IMR-90 (cell line): Measurements from ENCODE around the gene PKN3. TPM values are rescaled to one million over a fixed set of nuclear protein-coding genes. Genes with fewer than 3 reads are reported as not detected.

Experiments
- ATAC-seq: fragments of 200-7000 bp; cut with Tn5 transposase; 2 replicates; pipeline ENCODE4 v1.9.1; 2020; ENCODE audit warnings: low read depth, mild to moderate bottlenecking, moderate library complexity
- BruUV-seq: library from RNA; stranded (reverse); fragments of 400-500 nt; replicated peaks from 2 replicates; lab custom pipeline; 2021; lab: Mats Ljungman, UMichigan
- CTCF ChIA-PET: fragments of 300-600 bp; formaldehyde crosslinking; extraction: SDS; loops from one replicate; lab custom pipeline; 2021; ENCODE audit warnings: antibody characterized with exemption; lab: Yijun Ruan, JAX
- POLR2A ChIA-PET: fragments of 300-600 bp; sonication (Branson Sonifier 250); formaldehyde crosslinking; loops from one replicate; lab custom pipeline; 2022; ENCODE audit warnings: antibody characterized with exemption; ENCODE audit not compliant: unreplicated experiment; lab: Charles Lee
- DNase-seq: peaks from one replicate; pipeline ENCODE4 v3.0.0; 2013
- H2AFZ ChIP-seq: replicated peaks from 2 replicates; pipeline ENCODE3; 2013; ENCODE audit warnings: low read length, mild to moderate bottlenecking; ENCODE audit not compliant: poor library complexity
- H2AK5ac ChIP-seq: 2 replicates; pipeline ENCODE4 v1.6.1; 2013; ENCODE audit warnings: low read depth, low read length, inconsistent platforms
- H2AK9ac ChIP-seq: replicated peaks from 2 replicates; pipeline ENCODE3; 2013; ENCODE audit warnings: mild to moderate bottlenecking, low read depth, low read length, moderate library complexity; ENCODE audit not compliant: poor library complexity
- H2BK120ac ChIP-seq: 2 replicates; pipeline ENCODE4 v1.6.1; 2013; ENCODE audit warnings: low read depth, low read length, inconsistent platforms
- H2BK15ac ChIP-seq: 3 replicates; pipeline ENCODE4 v1.6.1; 2013; ENCODE audit warnings: low read depth, low read length, inconsistent platforms
- H2BK20ac ChIP-seq: 2 replicates; pipeline ENCODE4 v1.6.1; 2013; ENCODE audit warnings: low read depth, mild to moderate bottlenecking, inconsistent platforms, low read length, moderate library complexity
- H2BK5ac ChIP-seq: 2 replicates; pipeline ENCODE4 v1.6.1; 2013; ENCODE audit warnings: mild to moderate bottlenecking, low read depth, low read length, inconsistent platforms; ENCODE audit not compliant: poor library complexity, severe bottlenecking
- H3K14ac ChIP-seq: replicated peaks from 2 replicates; pipeline ENCODE4 v1.6.1; 2013; ENCODE audit warnings: low read depth, low read length, inconsistent platforms
- H3K18ac ChIP-seq: 2 replicates; pipeline ENCODE4 v1.6.1; 2013; ENCODE audit warnings: low read depth, low read length, control low read depth
- H3K23ac ChIP-seq: 2 replicates; pipeline ENCODE4 v1.6.1; 2013; ENCODE audit warnings: low read depth, low read length, inconsistent platforms
- H3K27ac ChIP-seq: 2 replicates; pipeline ENCODE4 v1.5.1; 2013; ENCODE audit warnings: mild to moderate bottlenecking, control low read depth, low read length; ENCODE audit not compliant: insufficient read depth
- H3K27me3 ChIP-seq: 2 replicates; pipeline ENCODE4 v1.6.1; 2013; ENCODE audit warnings: low read length; ENCODE audit not compliant: control insufficient read depth, insufficient read depth
- H3K36me3 ChIP-seq: 2 replicates; pipeline ENCODE4 v1.6.1; 2013; ENCODE audit warnings: low read length, mixed read lengths; ENCODE audit not compliant: control insufficient read depth, insufficient read depth
- H3K4ac ChIP-seq: 2 replicates; pipeline ENCODE4 v1.6.1; 2013; ENCODE audit warnings: low read depth, low read length, inconsistent platforms
- H3K4me1 ChIP-seq: 2 replicates; pipeline ENCODE4 v1.6.1; 2013; ENCODE audit warnings: low read length, mixed read lengths; ENCODE audit not compliant: control insufficient read depth, insufficient read depth
- H3K4me2 ChIP-seq: 2 replicates; pipeline ENCODE4 v1.6.1; 2013; ENCODE audit warnings: low read depth, mild to moderate bottlenecking, control low read depth, low read length, moderate library complexity
- H3K4me3 ChIP-seq: 2 replicates; pipeline ENCODE4 v1.5.1; 2013; ENCODE audit warnings: low read depth, mild to moderate bottlenecking, control low read depth, low read length, moderate library complexity; ENCODE audit not compliant: insufficient read depth
- H3K56ac ChIP-seq: 2 replicates; pipeline ENCODE4 v1.6.1; 2013; ENCODE audit warnings: low read length, inconsistent platforms; ENCODE audit not compliant: insufficient read depth; ENCODE audit errors: extremely low read depth
- H3K79me1 ChIP-seq, 2 experiments: 2 replicates each; pipeline ENCODE4 v1.6.1; 2013; ENCODE audit warnings: low read length in 2 of 2, inconsistent platforms in 1 of 2, low read depth in 1 of 2
- H3K9ac ChIP-seq: 2 replicates; pipeline ENCODE4 v1.6.1; 2013; ENCODE audit warnings: low read depth, low read length, control low read depth
- H3K9me1 ChIP-seq: 2 replicates; pipeline ENCODE4 v1.6.1; 2013; ENCODE audit warnings: low read length, inconsistent platforms; ENCODE audit not compliant: insufficient read depth
- H3K9me3 ChIP-seq: 2 replicates; pipeline ENCODE4 v1.6.1; 2013; ENCODE audit warnings: low read length; ENCODE audit not compliant: control insufficient read depth, insufficient read depth
- H4K20me1 ChIP-seq: 2 replicates; pipeline ENCODE4 v1.6.1; 2013; ENCODE audit warnings: low read length, inconsistent platforms; ENCODE audit not compliant: insufficient read depth
- H4K5ac ChIP-seq: 2 replicates; pipeline ENCODE4 v1.6.1; 2013; ENCODE audit warnings: mild to moderate bottlenecking, low read depth, low read length, control low read depth
- H4K8ac ChIP-seq, 2 experiments: 2 replicates each; pipeline ENCODE4 v1.6.1; 2013; ENCODE audit warnings: low read depth in 2 of 2, low read length in 2 of 2, control low read depth in 1 of 2, inconsistent platforms in 1 of 2
- H4K91ac ChIP-seq: 2 replicates; pipeline ENCODE4 v1.6.1; 2013; ENCODE audit warnings: low read depth, low read length, inconsistent platforms; ENCODE audit not compliant: insufficient read depth
- BHLHE40 ChIP-seq: fragments of 150-350 bp; IDR thresholded peaks from 2 replicates; pipeline ENCODE4 v1.6.1; 2016; ENCODE audit warnings: mild to moderate bottlenecking, low read depth, low read length
- FOS ChIP-seq: fragments of 150-350 bp; IDR thresholded peaks from 2 replicates; pipeline ENCODE4 v1.6.1; 2016; ENCODE audit warnings: low read depth, low read length
- MAFK ChIP-seq: IDR thresholded peaks from 2 replicates; pipeline ENCODE4 v1.6.1; 2012; ENCODE audit warnings: low read depth, low read length, improper control_type of control experiment
- MAZ ChIP-seq: IDR thresholded peaks from 2 replicates; pipeline ENCODE4 v1.6.1; 2012; ENCODE audit warnings: low read depth, mild to moderate bottlenecking, low read length, improper control_type of control experiment, moderate library complexity, borderline replicate concordance
- MXI1 ChIP-seq: IDR thresholded peaks from 2 replicates; pipeline ENCODE4 v1.6.1; 2012; ENCODE audit warnings: low read depth, mild to moderate bottlenecking, low read length, moderate library complexity, borderline replicate concordance
- NFE2L2 ChIP-seq: fragments of 150-350 bp; IDR thresholded peaks from 2 replicates; pipeline ENCODE4 v1.6.1; 2016; ENCODE audit warnings: low read depth, mild to moderate bottlenecking, low read length
- POLR2A ChIP-seq: IDR thresholded peaks from 2 replicates; pipeline ENCODE4 v1.6.1; 2012; ENCODE audit warnings: mild to moderate bottlenecking, low read depth, low read length
- RCOR1 ChIP-seq: IDR thresholded peaks from 2 replicates; pipeline ENCODE4 v1.6.1; 2012; ENCODE audit warnings: mild to moderate bottlenecking, low read length, improper control_type of control experiment; ENCODE audit not compliant: insufficient replicate concordance
- RFX5 ChIP-seq: IDR thresholded peaks from 2 replicates; pipeline ENCODE4 v1.8.0; 2012; ENCODE audit warnings: low read depth, mild to moderate bottlenecking, low read length, moderate library complexity
- SMC3 ChIP-seq: fragments of 150-350 bp; IDR thresholded peaks from 2 replicates; pipeline ENCODE4 v1.6.1; 2016; ENCODE audit warnings: low read depth, mild to moderate bottlenecking, antibody characterized with exemption, low read length, moderate library complexity
- WGBS, 2 experiments: methylation state at CpG; one replicate each; pipeline versions ENCODE4 v1.1.5 to v1.1.7; 2013; ENCODE audit warnings: missing lambda C conversion rate in 2 of 2; ENCODE audit not compliant: insufficient read length in 1 of 2; ENCODE audit errors: extremely low coverage in 2 of 2; 5-methylcytosine and 5-hydroxymethylcytosine counted together
- dilution Hi-C: fragments of 300-500 bp; cut with HindIII; formaldehyde crosslinking; loops from one replicate; pipeline ENCODE4 v1.14.3; 2018; ENCODE audit warnings: low sequenced_read_pairs; ENCODE audit not compliant: unreplicated experiment
- in situ Hi-C: fragments of 300-500 bp; cut with MboI; formaldehyde crosslinking; loops from 3 replicates; pipeline ENCODE4 v1.14.3; 2019; ENCODE audit warnings: low sequenced_read_pairs, inconsistent platforms, mixed read lengths
- intact Hi-C: fragments of 100-400 bp; cut with micrococcal nuclease; formaldehyde crosslinking; loops from 2 replicates; pipeline ENCODE4 v1.10.0; 2022
- polyA plus RNA-seq, 3 experiments: library from polyadenylated mRNA; depleted of rRNA; stranded (reverse); fragments of >200 nt; gene quantifications; 2 replicates each; pipeline ENCODE4 v1.2.3, GENCODE V29; 2012; ENCODE audit warnings: low replicate concordance in 1 of 3
- total RNA-seq: library from RNA; depleted of rRNA; stranded (reverse); fragments of >200 nt; gene quantifications from 2 replicates; pipeline ENCODE4 v1.2.3, GENCODE V29; 2012
- TF ChIP-seq, protein P1 (sequence below): fragments of 150-350 bp; IDR thresholded peaks from 2 replicates; pipeline ENCODE4 v1.6.1; 2017; ENCODE audit warnings: mild to moderate bottlenecking, antibody characterized with exemption, low read length, low read depth
- TF ChIP-seq, protein P2 (sequence below): fragments of 150-350 bp; IDR thresholded peaks from 2 replicates; pipeline ENCODE4 v1.6.1; 2016; ENCODE audit warnings: low read depth, mild to moderate bottlenecking, low read length, moderate library complexity, borderline replicate concordance
- TF ChIP-seq, protein P3 (sequence below): conservative IDR thresholded peaks from 2 replicates; pipeline ENCODE4 v1.5.1; 2012; ENCODE audit warnings: mild to moderate bottlenecking, low read depth, low read length, improper control_type of control experiment

The PKN3 gene
- total and polyA plus RNA-seq, 2 of the 4 experiments (the other 2 are of a cell fraction): 1.6 to 3.8 TPM

DNA sequence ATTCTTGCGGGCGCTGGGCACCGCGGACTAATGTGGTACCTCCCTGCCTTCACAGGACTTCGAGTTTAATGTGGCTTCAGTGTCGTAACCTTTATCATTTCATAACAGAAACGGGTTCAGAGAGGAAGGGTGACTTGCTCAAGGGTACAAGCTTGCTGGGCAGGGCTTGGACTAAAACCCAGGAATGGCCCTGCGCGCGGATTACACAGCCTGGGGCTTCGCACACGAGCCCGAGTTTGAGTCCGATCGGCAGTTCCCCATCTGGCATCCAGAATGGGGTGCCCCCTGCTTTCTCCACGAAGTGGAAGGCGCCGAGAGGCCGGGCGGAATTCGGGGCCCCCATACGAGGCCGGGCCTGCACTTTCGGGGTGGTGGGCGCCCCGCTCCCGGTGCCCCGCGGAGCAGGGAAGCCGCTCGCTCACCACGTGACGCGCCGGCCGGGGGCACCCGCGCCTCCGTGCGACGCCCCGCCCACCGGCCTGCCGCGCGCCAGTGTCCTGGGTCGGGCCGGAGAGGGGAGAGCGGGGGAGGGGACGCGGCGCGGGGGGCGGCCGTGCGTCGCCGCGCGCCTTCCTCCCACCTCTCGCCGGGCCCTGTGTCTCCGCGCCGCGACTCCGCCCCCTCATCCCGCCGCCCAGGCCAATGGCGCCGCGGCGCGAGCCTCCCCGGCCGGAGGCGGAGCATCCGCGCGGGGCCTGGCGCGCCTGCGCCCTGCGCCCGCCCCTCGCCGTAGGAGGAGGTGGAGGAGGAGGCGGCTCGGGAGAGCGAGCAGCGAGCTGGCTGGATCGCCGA is 13.6 kb upstream of the PKN3 start, which contains the start of gene SET:
Gene SET, plus strand, starts transcription at position 722 of the 792 bp plus-strand sequence. CDS start 361 bp downstream, outside the sequence.
- DNase-seq: peak; percentile 90
- in situ Hi-C loops (no loop called here), intact Hi-C loops (loop anchor here (1.0 to 2.0 kb wide), 2 partner anchors 32 to 53 kb away; partner anchors contain the start of gene DYNC2I2), dilution Hi-C loops (no loop called here)
- Histone ChIP-seq H3K14ac (peak within 1 kb of the TSS; percentile 97), H4K91ac (peak within 1 kb of the TSS; percentile 66), H3K18ac (peak within 1 kb of the TSS; percentile 53), H3K79me1 (peaks cover 26 to 63% of the 10 kb centered on the region in 2 experiments), H4K5ac (peak within 1 kb of the TSS; percentile 55), H3K9ac (peak within 1 kb of the TSS; percentile 90), H2BK15ac (peak within 1 kb of the TSS; percentile 9; the same call in 1 of the 3 replicates), H3K27ac (peak within 1 kb of the TSS; percentile 99), H4K8ac (peak within 1 kb of the TSS; percentile 82 to 86), H2BK20ac (0 out of 2 replicates have a peak within 1 kb of the TSS, but pooled peaks have one; percentile 1), H3K27me3 (no peaks in the 10 kb centered on the region), H3K4ac (peak within 1 kb of the TSS; percentile 89), H2BK120ac (peak within 1 kb of the TSS; percentile 5; the same call in 1 of the 2 replicates), H2AK9ac (peak within 1 kb of the TSS; percentile 97), H3K4me3 (peak within 1 kb of the TSS; percentile 99), H2AFZ (peak within 1 kb of the TSS; percentile 96), H3K36me3 (peaks cover 12% of the 10 kb centered on the region), H2BK5ac (peak within 1 kb of the TSS; percentile 88), H3K4me1 (peaks cover 14% of the 10 kb centered on the region), H4K20me1 (peaks cover 25% of the 10 kb centered on the region), H2AK5ac (peak within 1 kb of the TSS; percentile 89), H3K9me3 (no peaks in the 10 kb centered on the region), H3K23ac (peak within 1 kb of the TSS; percentile 61), H3K4me2 (peak within 1 kb of the TSS; percentile 94), H3K9me1 (peaks cover 25% of the 10 kb centered on the region), H3K56ac (peak within 1 kb of the TSS; percentile 89)
- ChIA-PET CTCF (interaction anchor here (0.6 to 0.8 kb wide), 3 partner anchors 87 to 329 kb away, joined by 3 to 4 read pairs (median 4); no protein-coding TSS in a partner anchor), POLR2A (no interaction called here)
- peak; percentile 90 for ATAC-seq
- no TSS peak for BruUV-seq
- WGBS, 2 experiments: 19% methylated on average over 15 of the region's 93 CpGs; no CpG with 5 or more reads in 1 of the 2 experiments
- TF ChIP-seq NFE2L2 (no peak), RFX5 (no peak), MAZ (peak; percentile 88; the same call in 1 of the 2 replicates), BHLHE40 (no peak), RCOR1 (no peak), FOS (no peak), POLR2A (no peak), MXI1 (no peak), SMC3 (no peak), MAFK (no peak)
- TF ChIP-seq, protein P1, sequence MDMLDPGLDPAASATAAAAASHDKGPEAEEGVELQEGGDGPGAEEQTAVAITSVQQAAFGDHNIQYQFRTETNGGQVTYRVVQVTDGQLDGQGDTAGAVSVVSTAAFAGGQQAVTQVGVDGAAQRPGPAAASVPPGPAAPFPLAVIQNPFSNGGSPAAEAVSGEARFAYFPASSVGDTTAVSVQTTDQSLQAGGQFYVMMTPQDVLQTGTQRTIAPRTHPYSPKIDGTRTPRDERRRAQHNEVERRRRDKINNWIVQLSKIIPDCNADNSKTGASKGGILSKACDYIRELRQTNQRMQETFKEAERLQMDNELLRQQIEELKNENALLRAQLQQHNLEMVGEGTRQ: peak; percentile 92
- TF ChIP-seq, protein P2, sequence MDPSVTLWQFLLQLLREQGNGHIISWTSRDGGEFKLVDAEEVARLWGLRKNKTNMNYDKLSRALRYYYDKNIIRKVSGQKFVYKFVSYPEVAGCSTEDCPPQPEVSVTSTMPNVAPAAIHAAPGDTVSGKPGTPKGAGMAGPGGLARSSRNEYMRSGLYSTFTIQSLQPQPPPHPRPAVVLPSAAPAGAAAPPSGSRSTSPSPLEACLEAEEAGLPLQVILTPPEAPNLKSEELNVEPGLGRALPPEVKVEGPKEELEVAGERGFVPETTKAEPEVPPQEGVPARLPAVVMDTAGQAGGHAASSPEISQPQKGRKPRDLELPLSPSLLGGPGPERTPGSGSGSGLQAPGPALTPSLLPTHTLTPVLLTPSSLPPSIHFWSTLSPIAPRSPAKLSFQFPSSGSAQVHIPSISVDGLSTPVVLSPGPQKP: no peak
- TF ChIP-seq, protein P3, sequence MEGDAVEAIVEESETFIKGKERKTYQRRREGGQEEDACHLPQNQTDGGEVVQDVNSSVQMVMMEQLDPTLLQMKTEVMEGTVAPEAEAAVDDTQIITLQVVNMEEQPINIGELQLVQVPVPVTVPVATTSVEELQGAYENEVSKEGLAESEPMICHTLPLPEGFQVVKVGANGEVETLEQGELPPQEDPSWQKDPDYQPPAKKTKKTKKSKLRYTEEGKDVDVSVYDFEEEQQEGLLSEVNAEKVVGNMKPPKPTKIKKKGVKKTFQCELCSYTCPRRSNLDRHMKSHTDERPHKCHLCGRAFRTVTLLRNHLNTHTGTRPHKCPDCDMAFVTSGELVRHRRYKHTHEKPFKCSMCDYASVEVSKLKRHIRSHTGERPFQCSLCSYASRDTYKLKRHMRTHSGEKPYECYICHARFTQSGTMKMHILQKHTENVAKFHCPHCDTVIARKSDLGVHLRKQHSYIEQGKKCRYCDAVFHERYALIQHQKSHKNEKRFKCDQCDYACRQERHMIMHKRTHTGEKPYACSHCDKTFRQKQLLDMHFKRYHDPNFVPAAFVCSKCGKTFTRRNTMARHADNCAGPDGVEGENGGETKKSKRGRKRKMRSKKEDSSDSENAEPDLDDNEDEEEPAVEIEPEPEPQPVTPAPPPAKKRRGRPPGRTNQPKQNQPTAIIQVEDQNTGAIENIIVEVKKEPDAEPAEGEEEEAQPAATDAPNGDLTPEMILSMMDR: no peak
